ENCODE data around the gene PRDM5.
"Not testable (repeated sequence)": the region's sequence is repeated elsewhere in the genome, so short reads cannot be mapped to it uniquely, and the experiment has no call there.

PRDM5 gene

GRCh38 chr4:120755864-120756263 is 166.7 kb downstream of the PRDM5 start:
- TF ChIP-seq CTCF (conservative IDR thresholded peaks at IDR 0.05; ENCODE audit: low read depth, low read length): no peak
- H3K4me3 ChIP-seq (ENCODE audit: low read depth, low read length): no peak overlapping the region
- no peak for DNase-seq (ENCODE audit: low read depth)

GRCh38 chr4:120754590-120754989 is 167.9 kb downstream of the PRDM5 start:
- DNase-seq (ENCODE audit: low read depth): peak; percentile 28
- no peak overlapping the region for H3K4me3 ChIP-seq (ENCODE audit: low read depth, low read length)
- no peak for TF ChIP-seq CTCF (conservative IDR thresholded peaks at IDR 0.05; ENCODE audit: low read depth, low read length)

- no peak overlapping the region for H3K4me3 ChIP-seq (ENCODE audit: low read depth, low read length)
- DNase-seq (ENCODE audit: low read depth): no peak
- no peak for TF ChIP-seq CTCF (conservative IDR thresholded peaks at IDR 0.05; ENCODE audit: low read depth, low read length)
Measured at GRCh38 chr4:120753854-120754253, 168.7 kb downstream of the PRDM5 start.

GRCh38 chr4:120750152-120750525 is 172.4 kb downstream of the PRDM5 start:
- no peak overlapping the region for H3K4me3 ChIP-seq (ENCODE audit: low read depth, low read length)
- no peak for TF ChIP-seq CTCF (conservative IDR thresholded peaks at IDR 0.05; ENCODE audit: low read depth, low read length)
- no peak for DNase-seq (ENCODE audit: low read depth)

GRCh38 chr4:120749445-120750151 is 172.9 kb downstream of the PRDM5 start:
- no peak for DNase-seq (ENCODE audit: low read depth)
- TF ChIP-seq CTCF (conservative IDR thresholded peaks at IDR 0.05; ENCODE audit: low read depth, low read length): no peak
- H3K4me3 ChIP-seq (ENCODE audit: low read depth, low read length): no peak overlapping the region

GRCh38 chr4:120741636-120742035 is 180.9 kb downstream of the PRDM5 start:
- not testable (repeated sequence) for DNase-seq (ENCODE audit: low read depth); H3K4me3 ChIP-seq (ENCODE audit: low read depth, low read length)

- TF ChIP-seq CTCF (conservative IDR thresholded peaks at IDR 0.05; ENCODE audit: low read depth, low read length): no peak
- no peak for DNase-seq (ENCODE audit: low read depth)
- no peak overlapping the region for H3K4me3 ChIP-seq (ENCODE audit: low read depth, low read length)
Measured at GRCh38 chr4:120736312-120736711, 186.2 kb downstream of the PRDM5 start.
